Measurements from ENCODE around the gene TRIM15. TPM values are rescaled to one million over a fixed set of nuclear protein-coding genes. Genes with fewer than 3 reads are reported as not detected.

The TRIM15 gene
- total RNA-seq, 1 experiment from 2014 or later = not detected

DNA sequence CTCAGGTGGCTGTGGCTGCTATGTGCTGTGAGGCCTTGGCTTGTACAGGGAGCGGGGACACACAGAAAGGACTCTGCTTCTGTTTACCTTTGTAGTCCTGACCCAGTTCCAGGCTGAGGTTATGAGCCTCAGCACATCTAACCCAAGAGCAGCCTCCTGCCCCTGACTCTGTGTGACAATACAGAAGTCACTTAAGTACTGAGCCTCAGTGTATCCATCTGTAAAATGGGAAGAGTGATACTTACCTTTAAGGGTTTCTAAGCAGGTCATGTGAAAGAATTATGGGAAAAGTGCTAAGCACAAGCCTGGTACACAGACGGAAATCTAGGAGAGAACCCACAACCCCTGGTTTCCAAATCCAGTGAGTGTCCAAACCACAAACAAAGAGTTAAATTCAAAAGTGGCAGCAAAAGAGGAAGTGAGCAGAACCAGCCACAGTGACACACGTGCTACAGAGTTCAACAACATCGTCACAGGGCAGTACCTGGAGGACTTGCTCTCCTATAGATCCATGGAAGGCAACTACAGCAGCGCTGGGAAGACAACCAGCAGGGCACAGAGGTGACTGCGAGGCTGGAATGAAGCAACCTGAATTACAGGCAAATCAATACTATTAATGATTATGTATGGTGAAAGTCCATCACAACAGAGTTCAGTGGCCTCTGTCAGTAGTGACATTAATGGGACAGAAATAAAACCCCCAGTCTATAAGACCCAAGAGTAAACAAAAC lies 37.4 kb downstream of the TRIM15 start:
- Histone ChIP-seq H3K9me2 (replicated peaks; ENCODE audit: low read length) (no peaks in the 10 kb centered on the region), H3K9ac (ENCODE audit: low read length) (no peak overlapping the region), H3F3A (ENCODE audit: low read length, unreplicated experiment) (no peaks in the 10 kb centered on the region), H3K27ac (ENCODE audit: low read length) (no peak overlapping the region), H3K36me3 (ENCODE audit: low read depth, low read length) (peaks cover 40% of the 10 kb centered on the region), H3K4me1 (ENCODE audit: insufficient read depth, low read length) (peaks cover 8% of the 10 kb centered on the region; the same call in 1 of the 2 replicates), H4K20me1 (ENCODE audit: low read length) (peaks cover 9% of the 10 kb centered on the region), H3K27me3 (ENCODE audit: low read length) (no peaks in the 10 kb centered on the region), H3K79me2 (ENCODE audit: low read length) (peaks cover 41% of the 10 kb centered on the region), H2AFZ (ENCODE audit: low read length) (no peak overlapping the region), H3K4me2 (ENCODE audit: low read length) (no peak overlapping the region), H3K4me3 (ENCODE audit: low read length) (no peak overlapping the region), H3K9me3 (ENCODE audit: low read length) (no peaks in the 10 kb centered on the region)
- TF ChIP-seq, protein P1, sequence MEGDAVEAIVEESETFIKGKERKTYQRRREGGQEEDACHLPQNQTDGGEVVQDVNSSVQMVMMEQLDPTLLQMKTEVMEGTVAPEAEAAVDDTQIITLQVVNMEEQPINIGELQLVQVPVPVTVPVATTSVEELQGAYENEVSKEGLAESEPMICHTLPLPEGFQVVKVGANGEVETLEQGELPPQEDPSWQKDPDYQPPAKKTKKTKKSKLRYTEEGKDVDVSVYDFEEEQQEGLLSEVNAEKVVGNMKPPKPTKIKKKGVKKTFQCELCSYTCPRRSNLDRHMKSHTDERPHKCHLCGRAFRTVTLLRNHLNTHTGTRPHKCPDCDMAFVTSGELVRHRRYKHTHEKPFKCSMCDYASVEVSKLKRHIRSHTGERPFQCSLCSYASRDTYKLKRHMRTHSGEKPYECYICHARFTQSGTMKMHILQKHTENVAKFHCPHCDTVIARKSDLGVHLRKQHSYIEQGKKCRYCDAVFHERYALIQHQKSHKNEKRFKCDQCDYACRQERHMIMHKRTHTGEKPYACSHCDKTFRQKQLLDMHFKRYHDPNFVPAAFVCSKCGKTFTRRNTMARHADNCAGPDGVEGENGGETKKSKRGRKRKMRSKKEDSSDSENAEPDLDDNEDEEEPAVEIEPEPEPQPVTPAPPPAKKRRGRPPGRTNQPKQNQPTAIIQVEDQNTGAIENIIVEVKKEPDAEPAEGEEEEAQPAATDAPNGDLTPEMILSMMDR (conservative IDR thresholded peaks at IDR 0.05; ENCODE audit: low read depth, low read length) = no peak
- TF ChIP-seq EZH2 (IDR thresholded peaks at IDR 0.05; ENCODE audit: low read length, unreplicated experiment) = no peak
- TF ChIP-seq EZH2phosphoT487 (IDR thresholded peaks at IDR 0.05; ENCODE audit: borderline replicate concordance, low read length) = no peak
- no peak for DNase-seq
- ChIA-PET CTCF (no interaction called here), POLR2A (ENCODE audit: unreplicated experiment) (no interaction called here)
- intact Hi-C loops (cut with micrococcal nuclease) = no loop called here
- ATAC-seq = no peak
- no TSS peak for BruUV-seq (replicated peaks)

- Histone ChIP-seq H3K79me2 (ENCODE audit: low read length) (peaks cover 57% of the 10 kb centered on the region), H3K36me3 (ENCODE audit: low read depth, low read length) (peaks cover 28% of the 10 kb centered on the region), H3K4me3 (ENCODE audit: low read length) (no peak overlapping the region), H3K4me2 (ENCODE audit: low read length) (no peak overlapping the region), H3K9me2 (replicated peaks; ENCODE audit: low read length) (no peaks in the 10 kb centered on the region), H3K27me3 (ENCODE audit: low read length) (no peaks in the 10 kb centered on the region), H4K20me1 (ENCODE audit: low read length) (peaks cover 14% of the 10 kb centered on the region), H3K4me1 (ENCODE audit: insufficient read depth, low read length) (peaks cover 14% of the 10 kb centered on the region), H3K27ac (ENCODE audit: low read length) (no peak overlapping the region), H3F3A (ENCODE audit: low read length, unreplicated experiment) (no peaks in the 10 kb centered on the region), H2AFZ (ENCODE audit: low read length) (no peak overlapping the region), H3K9ac (ENCODE audit: low read length) (no peak overlapping the region), H3K9me3 (ENCODE audit: low read length) (no peaks in the 10 kb centered on the region)
- DNase-seq (peak; percentile 46), ATAC-seq (peak; percentile 62)
- POLR2A ChIA-PET (ENCODE audit: unreplicated experiment) = no interaction called here
- BruUV-seq (replicated peaks) = no TSS peak
- TF ChIP-seq EZH2 (IDR thresholded peaks at IDR 0.05; ENCODE audit: low read length, unreplicated experiment) = no peak
- TF ChIP-seq EZH2phosphoT487 (IDR thresholded peaks at IDR 0.05; ENCODE audit: borderline replicate concordance, low read length) = no peak
- TF ChIP-seq, protein P1 (conservative IDR thresholded peaks at IDR 0.05; ENCODE audit: low read depth, low read length) = no peak
- intact Hi-C loops (cut with micrococcal nuclease) = no loop called here
- CTCF ChIA-PET = no interaction called here
These were observed 39.0 kb downstream of the TRIM15 start for GRCh38 chr6:30202366-30202765.

GRCh38 chr6:30204116-30204515 lies 40.8 kb downstream of the TRIM15 start:
- Histone ChIP-seq H3K4me1 (ENCODE audit: insufficient read depth, low read length) (peaks cover 26% of the 10 kb centered on the region), H3K79me2 (ENCODE audit: low read length) (peaks cover 75% of the 10 kb centered on the region), H3K9ac (ENCODE audit: low read length) (no peak overlapping the region), H3K9me2 (replicated peaks; ENCODE audit: low read length) (no peaks in the 10 kb centered on the region), H3K36me3 (ENCODE audit: low read depth, low read length) (peaks cover 17% of the 10 kb centered on the region; the same call in 1 of the 2 replicates), H4K20me1 (ENCODE audit: low read length) (peaks cover 23% of the 10 kb centered on the region), H3K4me2 (ENCODE audit: low read length) (no peak overlapping the region), H3K27ac (ENCODE audit: low read length) (no peak overlapping the region), H3F3A (ENCODE audit: low read length, unreplicated experiment) (no peaks in the 10 kb centered on the region), H3K27me3 (ENCODE audit: low read length) (no peaks in the 10 kb centered on the region), H2AFZ (ENCODE audit: low read length) (no peak overlapping the region), H3K9me3 (ENCODE audit: low read length) (no peaks in the 10 kb centered on the region), H3K4me3 (ENCODE audit: low read length) (no peak overlapping the region)
- ChIA-PET CTCF (no interaction called here), POLR2A (ENCODE audit: unreplicated experiment) (no interaction called here)
- intact Hi-C loops (cut with micrococcal nuclease) = no loop called here
- ATAC-seq = no peak
- DNase-seq = no peak
- no TSS peak for BruUV-seq (replicated peaks)
- TF ChIP-seq EZH2phosphoT487 (IDR thresholded peaks at IDR 0.05; ENCODE audit: borderline replicate concordance, low read length) (no peak), EZH2 (IDR thresholded peaks at IDR 0.05; ENCODE audit: low read length, unreplicated experiment) (no peak)
- TF ChIP-seq, protein P1 (conservative IDR thresholded peaks at IDR 0.05; ENCODE audit: low read depth, low read length) = no peak

Data from PC-3 (cell line).